ENCODE measurements around the gene HAPLN3. TPM values are rescaled to one million over a fixed set of nuclear protein-coding genes. Genes with fewer than 3 reads are reported as not detected.
A peak's percentile ranks its signal among the peaks of the same experiment; 100 is the strongest.
"Not testable (repeated sequence)": the region's sequence is repeated elsewhere in the genome, so short reads cannot be mapped to it uniquely, and the experiment has no call there.

The HAPLN3 gene, protein sequence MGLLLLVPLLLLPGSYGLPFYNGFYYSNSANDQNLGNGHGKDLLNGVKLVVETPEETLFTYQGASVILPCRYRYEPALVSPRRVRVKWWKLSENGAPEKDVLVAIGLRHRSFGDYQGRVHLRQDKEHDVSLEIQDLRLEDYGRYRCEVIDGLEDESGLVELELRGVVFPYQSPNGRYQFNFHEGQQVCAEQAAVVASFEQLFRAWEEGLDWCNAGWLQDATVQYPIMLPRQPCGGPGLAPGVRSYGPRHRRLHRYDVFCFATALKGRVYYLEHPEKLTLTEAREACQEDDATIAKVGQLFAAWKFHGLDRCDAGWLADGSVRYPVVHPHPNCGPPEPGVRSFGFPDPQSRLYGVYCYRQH
- 0.61 and 1.6 TPM in 2 replicates for polyA plus RNA-seq (2014; cell fraction: cytosol; rRNA removed)
- 1.0 and 1.6 TPM in 2 replicates for polyA plus RNA-seq (2014; cell fraction: nucleus; rRNA removed)

DNA sequence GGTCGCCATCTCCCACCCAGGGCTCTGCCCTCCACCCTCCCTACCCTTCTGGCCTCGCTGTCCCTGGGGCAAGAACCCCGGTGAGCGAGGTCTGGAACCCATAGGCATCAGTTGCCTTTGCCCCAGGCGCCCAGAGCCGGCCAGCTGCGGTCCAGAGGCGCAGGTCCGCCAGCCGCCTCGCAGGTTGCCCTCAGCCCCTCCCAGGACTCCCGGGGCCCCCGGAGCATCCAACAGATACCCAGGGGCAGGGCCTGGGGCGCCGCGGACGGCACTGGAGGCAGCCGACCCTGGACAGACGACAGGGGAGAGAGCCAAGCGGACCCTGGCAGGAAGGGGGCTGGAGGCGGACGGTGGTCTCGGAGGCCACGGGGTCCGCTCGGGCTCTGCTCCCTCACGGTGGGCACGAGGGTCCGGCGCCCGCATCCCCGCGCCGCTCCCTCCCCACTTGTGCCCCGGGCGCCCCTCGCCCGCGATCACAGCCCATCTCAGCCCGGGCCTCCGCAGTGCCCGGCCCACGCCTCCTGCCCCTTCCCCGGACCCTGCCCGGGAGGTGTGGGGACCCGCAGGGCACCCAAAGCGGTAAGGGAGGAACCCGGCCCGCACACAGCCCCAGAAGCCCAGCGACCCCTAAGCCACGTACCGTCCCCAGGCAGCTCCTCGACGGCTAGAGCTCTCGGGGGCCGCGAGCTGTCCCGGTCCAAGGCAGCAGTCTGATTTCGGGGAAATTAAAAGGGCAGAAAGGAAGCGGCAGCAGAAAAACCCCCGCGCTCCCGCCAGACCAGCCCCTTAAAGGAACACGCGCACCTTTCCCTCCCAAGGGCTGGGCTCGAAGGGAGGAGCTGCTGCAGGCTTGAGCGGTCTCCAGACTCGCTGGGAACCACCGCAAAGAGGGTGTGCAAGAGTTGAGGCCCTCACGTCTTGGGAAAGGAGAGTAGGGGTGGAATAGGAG, at the start of gene HAPLN3:
Gene HAPLN3, minus strand, starts transcription at position 726 of the 949 bp plus-strand sequence. CDS start 8,246 bp downstream, outside the sequence.
- DNase-seq (ENCODE audit: low spot score), result no peak

DNA sequence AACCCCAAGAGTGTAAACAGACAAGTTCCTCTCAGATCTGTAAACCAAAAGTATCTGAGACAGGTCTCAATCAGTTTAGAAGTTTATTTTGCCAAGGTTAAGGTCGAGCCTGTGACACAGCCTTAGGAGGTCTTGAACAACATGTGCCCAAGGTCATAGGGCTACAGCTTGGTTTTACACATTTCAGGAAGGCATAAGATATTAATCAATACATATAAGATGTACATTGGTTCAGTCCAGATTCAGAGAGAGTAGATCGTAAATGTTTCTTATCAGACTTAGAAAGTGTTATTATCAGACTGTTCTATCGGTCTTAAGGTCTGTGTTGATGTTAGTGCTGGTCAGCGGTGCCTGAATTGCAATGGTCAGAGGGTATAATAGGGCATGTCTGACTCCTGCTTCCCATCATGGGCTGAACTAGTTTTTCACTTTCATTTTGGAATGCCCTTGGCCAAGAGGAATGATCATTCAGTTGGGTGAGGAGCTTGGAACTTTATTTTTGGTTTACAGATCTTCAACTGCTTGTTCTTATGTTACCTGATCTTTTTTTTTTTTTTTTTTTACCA, 44.8 kb upstream of the HAPLN3 start:
- no peak for DNase-seq (ENCODE audit: low spot score)

DNA sequence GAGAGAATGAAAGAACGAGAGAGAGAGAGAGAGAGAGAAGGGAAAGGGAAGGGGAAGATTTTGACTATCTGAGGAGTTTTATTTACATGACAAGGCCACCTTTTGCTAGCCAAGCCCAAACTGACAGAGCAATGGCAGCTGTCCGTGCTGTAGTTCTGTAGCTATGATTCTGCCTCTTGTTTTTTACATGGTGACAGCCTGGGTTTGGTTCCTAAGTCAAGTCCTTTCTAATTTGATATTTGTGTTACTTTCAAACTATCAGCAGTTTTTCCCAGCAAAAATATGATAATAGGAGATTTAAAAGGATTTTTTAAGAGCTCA, 44.1 kb upstream of the HAPLN3 start:
- DNase-seq (ENCODE audit: low spot score), result no peak

- DNase-seq (ENCODE audit: low spot score), result no peak
Observed at GRCh38 chr15:88938802-88939485, 43.6 kb upstream of the HAPLN3 start.

GRCh38 chr15:88934449-88934848, 39.1 kb upstream of the HAPLN3 start:
- not testable (repeated sequence) for DNase-seq (ENCODE audit: low spot score)

GRCh38 chr15:88932875-88933330, 37.6 kb upstream of the HAPLN3 start:
- DNase-seq (ENCODE audit: low spot score), result no peak

DNA sequence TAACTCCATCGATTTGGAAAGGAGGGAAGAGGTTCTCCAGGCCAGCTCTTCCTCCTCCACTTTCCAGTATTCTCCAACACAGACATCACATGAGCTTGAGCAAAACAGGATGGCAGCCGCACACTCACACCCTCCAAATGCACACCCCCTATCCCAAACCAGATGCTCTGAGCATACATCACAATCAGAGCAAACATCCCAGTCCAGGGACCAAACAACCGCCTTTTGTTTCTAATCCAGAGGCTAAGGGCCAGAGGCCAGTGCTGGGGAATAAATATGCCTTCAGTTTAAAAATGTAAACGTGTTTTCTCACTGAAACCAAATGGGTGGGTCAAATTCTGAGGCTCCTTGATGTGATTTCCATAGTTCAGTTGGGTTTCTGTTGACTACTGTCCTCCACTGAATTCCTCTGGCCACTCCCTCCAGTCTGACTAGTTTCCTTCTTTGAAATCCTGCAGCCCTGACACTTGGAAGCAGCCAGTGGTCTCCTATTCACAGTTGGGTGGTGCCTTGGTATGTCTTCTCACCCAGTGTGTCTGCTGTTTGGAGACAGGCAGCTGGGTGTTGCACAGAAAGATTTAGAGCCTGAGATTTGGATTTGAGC, 37.0 kb upstream of the HAPLN3 start:
- no peak for DNase-seq (ENCODE audit: low spot score)

DNA sequence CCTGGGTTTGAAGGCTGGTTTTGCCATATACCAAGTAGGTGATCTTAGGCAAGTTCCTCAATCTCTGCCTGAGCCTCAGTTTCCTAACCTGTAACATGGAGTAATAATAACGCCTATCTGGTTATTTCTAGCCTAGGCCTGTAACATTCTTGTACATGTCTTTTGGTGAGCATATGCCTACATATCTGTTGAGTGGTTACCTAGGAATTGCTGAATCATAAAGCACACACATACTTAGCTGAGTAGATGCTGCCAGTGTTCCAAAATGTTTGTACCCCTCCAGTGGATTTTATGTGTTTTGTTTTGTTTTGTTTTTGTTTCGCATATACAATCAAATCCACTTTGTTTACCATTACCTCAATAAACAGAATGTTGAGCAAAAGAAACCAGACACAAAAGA, 35.2 kb upstream of the HAPLN3 start:
- no peak for DNase-seq (ENCODE audit: low spot score)

DNA sequence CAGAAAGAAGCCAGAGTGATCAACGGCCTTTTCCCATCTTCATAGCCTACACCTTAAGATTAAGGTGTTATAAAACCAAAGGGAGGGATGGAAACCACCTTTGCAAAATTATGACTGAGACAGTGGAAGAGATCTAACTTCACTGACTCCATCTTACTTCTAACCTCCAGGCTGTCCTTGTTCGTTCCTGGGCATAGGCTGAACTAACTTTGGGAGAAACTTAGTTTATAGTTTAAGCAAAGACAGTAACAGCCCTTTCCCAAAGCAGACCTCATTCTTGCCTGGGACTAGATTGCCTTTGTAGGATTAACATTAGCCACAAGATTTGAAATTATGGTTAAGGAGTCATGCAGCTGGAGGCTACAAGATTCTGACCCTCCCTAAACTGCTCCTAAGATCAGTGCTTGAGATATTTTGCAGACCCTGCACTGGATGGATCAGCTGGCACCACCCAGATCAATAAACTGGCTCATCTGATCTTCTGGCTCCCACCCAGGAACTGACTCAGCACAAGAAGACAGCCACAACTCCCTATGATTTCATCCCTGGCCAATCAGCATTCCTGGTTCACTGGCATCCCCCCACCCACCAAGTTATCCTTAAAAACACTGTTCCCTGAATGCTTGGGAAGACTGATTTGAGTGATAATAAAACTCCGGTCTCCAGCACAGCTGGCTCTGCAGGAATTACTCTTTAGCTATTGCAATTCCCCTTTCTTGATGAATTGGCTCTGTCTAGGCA, 34.2 kb upstream of the HAPLN3 start:
- DNase-seq (ENCODE audit: low spot score), result not testable (repeated sequence)

DNA sequence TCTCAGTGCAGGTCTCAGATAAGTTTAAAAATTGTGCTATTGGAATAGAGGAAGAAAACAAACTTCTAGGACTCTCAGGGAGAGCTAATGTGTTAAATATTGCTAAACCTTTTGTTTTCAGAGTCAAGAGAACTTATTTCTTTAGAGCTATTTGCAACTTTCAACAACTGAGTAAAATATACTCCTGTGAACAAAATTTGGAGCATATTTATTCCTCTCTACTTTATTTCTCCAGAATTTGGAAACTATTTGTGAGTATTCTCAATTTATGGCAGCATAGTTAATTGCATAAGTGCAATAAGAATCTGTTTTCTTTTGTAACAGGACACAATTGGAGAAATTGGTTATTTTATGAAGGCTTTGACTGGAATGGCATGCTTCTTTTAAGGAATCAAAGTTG, 32.8 kb upstream of the HAPLN3 start:
- DNase-seq (ENCODE audit: low spot score), result not testable (repeated sequence)

DNA sequence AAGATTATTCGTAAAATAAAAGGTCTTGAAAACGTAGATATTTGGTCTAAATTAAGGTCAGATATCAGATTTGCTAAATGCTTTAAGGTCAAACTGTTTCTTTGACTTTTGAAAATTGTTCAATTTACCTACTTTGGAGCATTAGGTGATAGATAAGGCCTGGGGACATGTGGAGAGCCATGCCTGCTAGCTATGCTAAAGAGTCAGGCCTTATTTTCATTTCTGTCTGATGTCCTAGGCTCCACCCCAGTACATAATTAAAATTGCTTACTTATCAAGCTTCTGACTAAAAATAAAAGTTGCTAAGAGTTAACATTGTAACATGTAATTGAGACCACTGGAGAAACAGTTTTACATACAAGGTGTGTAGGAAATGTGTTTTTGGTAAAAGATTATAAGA, 30.3 kb upstream of the HAPLN3 start:
- DNase-seq (ENCODE audit: low spot score), result not testable (repeated sequence)

DNA sequence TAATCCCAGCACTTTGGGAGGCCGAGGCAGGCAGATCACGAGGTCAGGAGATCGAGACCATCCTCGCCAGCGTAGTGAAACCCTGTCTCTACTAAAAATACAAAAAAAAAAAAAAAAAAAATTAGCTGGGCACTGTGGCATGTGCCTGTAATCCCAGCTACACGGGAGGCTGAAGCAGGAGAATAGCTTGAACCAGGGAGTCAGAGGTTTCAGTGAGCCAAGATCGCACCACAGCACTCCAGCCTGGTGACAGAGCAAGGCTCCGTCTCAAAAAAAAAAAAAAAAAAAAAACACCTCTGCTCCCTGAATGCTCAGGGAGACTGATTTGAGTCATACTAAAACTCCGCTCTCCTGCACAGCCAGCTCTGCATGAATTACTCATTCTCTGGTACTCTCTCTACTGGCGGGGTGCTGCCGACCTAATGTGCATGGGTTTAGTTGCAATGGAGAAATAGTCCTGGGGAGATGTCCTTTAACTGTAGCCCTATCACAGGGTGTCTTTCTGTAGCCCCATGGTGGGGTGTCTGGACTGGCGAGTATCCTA, 25.6 kb upstream of the HAPLN3 start:
- DNase-seq (ENCODE audit: low spot score), result not testable (repeated sequence)

DNA sequence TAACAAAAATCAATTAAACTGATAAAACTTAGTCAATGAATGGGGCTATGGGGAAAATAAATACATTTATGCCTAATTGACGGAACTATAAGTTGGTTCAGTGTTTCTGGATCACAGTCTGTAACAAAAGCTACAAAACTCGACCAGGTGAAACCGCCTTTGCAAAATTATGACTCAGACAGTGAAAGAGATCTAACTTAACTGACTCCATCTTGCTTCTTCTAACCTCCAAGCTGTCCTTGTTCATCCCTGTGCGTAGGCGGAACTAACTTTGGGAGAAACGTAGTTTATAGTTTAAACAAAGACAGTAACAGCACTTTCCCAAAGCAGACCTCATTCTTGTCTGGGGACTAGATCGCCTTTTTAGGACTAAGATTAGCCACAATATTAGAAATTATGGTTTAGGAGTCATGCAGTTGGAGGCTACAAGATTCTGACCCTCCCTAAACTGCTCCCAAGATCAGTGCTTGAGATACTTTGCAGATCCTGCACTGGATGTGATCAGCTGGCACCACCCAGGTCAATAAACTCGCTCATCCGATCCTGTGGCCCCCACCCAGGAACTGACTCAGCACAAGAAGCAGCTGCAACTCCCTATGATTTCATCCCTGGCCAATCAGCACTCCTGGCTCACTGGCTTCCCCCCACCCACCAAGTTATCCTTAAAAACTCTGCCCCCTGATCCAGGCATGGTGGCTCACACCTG, 25.0 kb upstream of the HAPLN3 start:
- DNase-seq (ENCODE audit: low spot score), result no peak

- DNase-seq (ENCODE audit: low spot score), result no peak
Observed at GRCh38 chr15:88918738-88919137, 23.4 kb upstream of the HAPLN3 start.

DNA sequence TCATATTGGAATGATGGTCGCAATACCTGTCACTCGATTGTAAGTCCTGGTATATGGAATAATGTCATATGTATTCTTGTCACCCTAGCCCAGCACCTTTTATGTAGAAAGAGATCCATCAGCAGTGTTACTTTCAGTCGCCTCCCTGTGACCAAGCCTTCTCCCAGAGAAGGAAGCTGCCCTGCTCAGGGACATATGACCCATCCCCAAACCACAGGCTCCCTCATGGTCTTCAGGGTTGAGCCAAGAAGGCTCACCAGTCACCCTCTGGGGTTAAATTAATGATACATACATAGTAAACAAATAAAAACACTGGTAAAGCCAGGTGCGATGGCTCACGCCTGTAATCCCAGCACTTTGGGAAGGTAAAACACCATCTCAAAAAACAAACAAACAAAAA, 22.4 kb upstream of the HAPLN3 start:
- DNase-seq (ENCODE audit: low spot score), result no peak

GRCh38 chr15:88915354-88915753, 20.0 kb upstream of the HAPLN3 start:
- DNase-seq (ENCODE audit: low spot score), result no peak

DNA sequence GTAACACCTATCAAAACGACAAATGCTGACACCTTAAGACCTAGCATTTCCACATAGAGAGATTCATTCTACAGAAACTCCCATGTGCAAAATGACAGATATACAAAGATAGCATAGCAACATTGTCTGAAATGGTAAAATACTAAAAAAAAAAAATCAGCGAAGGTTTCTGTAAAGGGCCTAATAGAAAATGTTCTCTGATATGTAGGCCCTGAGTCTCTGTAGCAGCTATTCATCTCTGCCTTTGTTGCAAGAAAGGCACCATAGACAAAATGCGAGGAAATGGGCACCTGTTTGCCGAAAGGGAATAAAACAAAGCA, 18.5 kb upstream of the HAPLN3 start:
- DNase-seq (ENCODE audit: low spot score), result no peak

DNA sequence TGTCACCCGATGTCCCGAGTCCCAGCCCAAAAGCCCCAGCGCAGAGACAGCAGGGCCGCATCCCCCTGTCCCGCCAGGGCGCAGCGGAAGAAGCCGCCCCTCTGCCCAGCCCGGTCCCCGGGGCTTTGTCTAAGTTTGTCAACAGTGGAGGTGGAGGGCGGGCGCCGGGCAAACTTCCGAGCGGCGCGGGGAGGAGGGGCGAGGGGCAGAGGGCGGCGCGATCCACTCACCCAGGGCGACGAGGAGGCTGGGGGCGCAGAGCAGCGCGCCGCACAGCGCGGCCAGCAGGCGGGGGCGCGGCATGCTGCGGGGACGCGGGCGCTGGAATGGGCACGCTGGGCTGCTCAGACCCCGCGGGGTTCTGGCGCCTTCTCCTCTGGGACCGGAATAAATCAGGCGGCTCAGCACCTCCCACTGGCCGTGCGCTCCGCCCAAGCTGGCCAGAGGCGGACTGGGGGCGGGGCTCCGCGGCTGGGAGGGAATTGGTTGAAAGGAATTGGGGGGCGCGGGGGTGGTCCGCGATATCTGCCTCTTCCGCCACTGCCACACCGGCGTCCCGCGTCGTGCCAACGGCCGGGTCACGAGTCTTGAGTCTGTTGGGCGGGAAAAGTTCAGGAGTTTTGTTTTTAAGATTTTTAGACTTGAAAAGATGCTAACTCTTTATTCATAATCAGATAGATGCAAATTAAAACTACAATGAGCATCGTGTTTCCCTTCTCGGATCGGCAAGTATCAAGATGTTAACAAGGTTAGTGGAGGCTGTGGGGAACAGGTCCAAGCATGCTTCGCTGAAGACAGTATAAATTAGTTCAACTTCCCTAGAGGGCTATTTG, 17.9 kb upstream of the HAPLN3 start, which contains the start of gene MFGE8:
Gene MFGE8, minus strand, starts transcription at position 363 of the 833 bp plus-strand sequence. Its CDS starts 60 bp downstream, at position 303.
- peak; percentile 73 for DNase-seq (ENCODE audit: low spot score)

Measured in SK-N-DZ (cell line).